Hippocampal formation (tissue), 2 donors: ENCODE data around the gene DCST2.
A peak's percentile ranks its signal among the peaks of the same experiment; 100 is the strongest.
"Not testable (repeated sequence)": the region's sequence is repeated elsewhere in the genome, so short reads cannot be mapped to it uniquely, and the experiment has no call there.

Experiments used
- DNase-seq, 2 donors: peaks; one replicate each; lab custom pipeline; 2025; lab: John Stamatoyannopoulos, UW

The DCST2 gene

DNA sequence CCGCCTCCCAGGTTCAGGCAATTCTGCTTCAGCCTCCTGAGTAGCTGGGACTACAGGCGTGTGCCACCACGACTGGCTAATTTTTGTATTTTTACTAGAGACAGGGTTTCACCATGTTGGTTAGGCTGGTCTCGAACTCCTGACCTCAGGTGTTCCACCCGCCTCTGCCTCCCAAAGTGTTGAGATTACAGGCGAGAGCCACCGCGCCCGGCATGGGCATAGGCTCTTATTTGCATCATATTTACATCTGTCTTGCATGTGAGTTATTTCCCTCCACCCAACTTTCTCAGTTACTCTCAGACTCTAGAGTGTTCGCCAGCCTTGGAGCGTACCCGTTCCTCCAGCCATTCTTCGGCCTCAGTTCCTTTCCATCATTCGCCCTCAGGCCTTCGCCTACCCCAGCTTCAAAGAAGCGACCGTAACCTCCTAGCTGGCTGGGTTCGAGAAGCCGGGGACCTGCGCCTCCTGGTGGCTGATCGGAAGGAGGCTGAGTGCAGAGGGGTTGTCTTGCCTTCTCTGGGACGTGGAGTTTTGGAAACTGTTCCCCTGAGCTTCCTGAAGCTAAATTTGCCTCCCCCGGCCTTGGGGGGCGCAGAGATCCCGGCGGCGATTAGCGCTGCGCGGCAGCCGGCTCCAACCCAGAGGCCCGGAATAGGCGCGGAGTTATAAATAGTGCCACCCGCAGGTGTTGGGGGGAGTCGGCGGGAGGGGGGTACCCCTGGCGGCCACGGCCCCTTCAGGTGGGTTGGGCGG is 34.6 kb downstream of the DCST2 start:
- peak; percentile 28 to 55 for DNase-seq

DNA sequence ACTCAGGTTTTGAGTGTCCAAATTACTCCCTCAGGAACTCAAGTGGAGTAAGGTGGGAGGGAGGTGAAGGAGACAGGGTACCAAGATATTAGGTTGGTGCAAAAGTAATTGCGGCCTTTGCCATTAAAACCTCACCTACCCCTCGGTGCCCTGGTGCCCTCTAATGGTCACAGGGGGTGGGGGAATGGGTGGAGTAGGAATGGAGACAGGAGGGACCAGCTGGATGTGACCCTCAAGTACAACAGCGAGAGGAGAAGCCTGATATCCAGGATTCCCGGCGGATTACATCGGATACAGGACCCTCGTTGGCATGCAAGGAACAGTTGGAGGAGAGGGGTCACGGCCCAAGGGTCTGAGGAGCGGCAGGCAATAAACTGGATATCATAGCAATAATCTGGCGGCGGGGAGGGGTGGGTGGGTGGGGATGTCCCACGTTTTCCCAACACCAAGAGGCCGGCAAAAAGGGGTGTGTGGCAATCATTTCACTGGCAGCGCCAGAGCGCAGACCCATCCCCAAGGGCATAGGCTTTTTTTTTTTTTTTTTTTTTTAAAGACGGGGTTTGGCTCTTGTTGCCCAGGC is 35.3 kb downstream of the DCST2 start:
- DNase-seq, result no peak

DNA sequence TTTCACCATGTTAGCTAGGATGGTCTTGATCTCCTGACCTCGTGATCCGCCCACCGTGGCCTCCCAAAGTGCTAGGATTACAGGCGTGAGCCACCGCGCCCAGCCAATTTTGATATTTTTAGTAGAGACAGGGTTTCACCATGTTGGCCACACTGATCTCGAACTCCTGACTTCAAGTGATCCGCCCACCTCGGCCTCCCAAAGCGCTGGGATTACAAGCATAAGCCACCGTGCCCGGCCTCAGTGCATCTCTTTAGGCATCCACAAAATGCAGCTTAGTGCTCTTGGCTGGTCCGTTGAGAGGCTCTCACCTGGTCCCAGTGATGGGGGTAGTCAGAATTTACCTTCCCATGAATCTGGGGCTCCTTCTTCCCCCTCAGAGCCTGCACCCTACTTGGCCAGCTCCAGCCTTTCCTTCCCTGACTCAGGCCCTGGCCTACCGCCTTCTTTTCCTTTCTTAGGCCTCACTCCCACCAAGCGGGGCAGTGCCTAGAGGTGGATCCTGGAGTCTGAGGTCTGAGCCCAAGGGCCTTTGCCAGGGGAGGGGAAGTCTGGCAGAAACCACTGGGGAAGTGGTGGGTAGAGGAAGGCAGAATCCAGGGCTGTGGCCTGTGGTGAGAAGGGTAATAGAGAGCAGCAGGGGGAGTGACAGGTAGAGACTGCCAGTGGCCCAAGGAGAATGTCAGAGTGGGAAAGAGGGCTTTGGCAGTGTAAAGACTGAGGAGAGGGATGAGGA is 36.4 kb downstream of the DCST2 start:
- no peak for DNase-seq

DNA sequence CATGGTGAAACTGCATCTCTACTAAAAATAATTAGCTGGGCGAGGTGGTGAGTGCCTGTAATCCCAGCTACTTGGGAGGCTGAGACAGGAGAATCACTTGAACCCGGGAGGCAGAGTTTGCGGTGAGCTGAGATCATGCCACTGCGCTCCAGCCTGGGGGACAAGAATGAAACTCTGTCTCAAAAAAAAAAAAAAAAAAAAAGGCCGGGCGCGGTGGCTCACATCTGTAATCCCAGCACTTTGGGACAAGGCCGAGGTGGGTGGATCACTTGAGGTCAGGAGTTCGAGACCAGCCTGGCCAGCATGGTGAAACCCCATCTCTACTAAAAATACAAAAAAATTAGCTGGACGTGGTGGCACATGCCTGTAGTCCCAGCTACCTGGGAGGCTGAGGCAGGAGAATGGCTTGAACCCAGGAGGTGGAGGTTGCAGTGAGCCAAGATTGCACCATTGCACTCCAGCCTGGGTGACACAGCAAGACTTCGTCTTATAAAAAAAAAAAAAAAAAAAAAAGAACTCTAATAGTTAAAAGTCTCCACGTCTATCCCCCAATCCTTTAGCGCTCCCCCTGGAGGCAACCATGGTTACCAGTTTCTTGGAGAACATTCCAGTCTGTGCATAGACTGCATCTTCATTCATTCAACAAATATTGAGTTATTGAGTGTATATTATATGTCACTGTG is 38.1 kb downstream of the DCST2 start:
- not testable (repeated sequence) for DNase-seq

DNA sequence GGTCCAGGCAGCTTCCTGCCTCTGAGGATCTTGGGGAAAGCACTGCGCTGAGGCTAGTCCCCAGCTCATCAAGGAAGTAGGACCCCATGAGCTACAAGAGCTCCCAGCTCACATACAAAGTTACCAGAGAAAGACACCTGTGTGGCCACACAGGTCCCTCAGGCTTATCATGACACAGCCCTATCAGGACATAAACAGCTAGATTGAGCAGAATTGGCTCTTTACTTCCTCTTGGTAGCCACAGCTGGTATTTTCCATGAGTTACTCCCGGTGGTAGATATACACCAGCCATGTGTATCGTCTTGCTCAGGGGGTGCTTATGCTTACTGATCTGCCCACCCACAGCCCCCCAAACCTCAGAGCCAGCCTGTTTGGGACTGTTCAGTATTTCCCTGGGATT is 39.0 kb downstream of the DCST2 start:
- DNase-seq, result no peak

DNA sequence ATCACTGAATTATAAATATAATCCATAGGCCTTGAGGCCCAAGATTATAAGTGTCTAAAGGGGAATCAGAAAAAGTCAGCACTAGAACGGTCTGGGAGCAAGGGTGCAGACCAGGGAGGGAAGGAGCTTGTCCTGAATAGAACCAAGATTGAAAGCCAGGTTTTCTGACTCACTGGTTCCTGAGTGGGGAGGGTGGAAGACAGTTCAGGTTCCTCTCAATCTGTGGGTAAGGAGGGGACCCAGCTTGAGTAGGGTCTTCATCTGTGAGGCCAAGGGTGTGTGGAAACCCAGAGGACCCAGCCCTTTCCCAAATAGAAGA is 39.4 kb downstream of the DCST2 start:
- no peak for DNase-seq

DNA sequence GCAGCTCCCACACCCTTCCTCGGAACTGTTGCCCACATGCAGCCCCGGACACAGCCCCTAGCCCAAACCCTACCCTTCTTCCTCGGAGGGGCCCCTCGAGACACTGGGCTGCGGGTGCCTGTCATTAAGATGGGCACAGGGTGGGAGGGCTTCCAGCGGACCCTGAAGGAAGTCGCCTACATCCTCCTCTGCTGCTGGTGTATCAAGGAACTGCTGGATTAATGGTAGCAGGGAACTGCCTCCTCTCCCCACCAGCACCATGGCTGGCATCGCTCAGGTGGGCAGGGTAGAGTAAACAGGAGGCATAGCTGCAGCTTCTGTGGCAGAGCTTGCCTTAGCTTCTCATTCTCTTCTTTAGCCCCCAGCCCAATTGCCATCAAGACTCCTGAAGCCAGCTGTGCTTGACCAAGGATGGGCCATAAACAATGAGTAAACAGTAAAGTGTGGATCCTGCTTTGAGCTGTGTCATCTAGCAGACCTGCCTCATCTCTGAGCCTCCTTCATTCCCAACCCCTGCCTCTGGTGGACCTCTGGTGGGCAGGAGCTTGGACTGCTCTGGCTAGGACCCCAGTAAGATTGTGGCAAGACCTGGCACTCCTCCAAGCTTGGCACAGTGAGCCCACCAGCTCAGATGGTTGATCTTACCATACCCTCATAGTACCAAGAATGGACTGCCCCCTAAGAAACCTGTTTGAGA is 39.9 kb downstream of the DCST2 start, which contains the start of gene LENEP:
LENEP (plus strand) TSS at position 15 of the 697 bp plus-strand sequence; CDS start at position 37, 22 bp downstream.
- DNase-seq, result no peak

DNA sequence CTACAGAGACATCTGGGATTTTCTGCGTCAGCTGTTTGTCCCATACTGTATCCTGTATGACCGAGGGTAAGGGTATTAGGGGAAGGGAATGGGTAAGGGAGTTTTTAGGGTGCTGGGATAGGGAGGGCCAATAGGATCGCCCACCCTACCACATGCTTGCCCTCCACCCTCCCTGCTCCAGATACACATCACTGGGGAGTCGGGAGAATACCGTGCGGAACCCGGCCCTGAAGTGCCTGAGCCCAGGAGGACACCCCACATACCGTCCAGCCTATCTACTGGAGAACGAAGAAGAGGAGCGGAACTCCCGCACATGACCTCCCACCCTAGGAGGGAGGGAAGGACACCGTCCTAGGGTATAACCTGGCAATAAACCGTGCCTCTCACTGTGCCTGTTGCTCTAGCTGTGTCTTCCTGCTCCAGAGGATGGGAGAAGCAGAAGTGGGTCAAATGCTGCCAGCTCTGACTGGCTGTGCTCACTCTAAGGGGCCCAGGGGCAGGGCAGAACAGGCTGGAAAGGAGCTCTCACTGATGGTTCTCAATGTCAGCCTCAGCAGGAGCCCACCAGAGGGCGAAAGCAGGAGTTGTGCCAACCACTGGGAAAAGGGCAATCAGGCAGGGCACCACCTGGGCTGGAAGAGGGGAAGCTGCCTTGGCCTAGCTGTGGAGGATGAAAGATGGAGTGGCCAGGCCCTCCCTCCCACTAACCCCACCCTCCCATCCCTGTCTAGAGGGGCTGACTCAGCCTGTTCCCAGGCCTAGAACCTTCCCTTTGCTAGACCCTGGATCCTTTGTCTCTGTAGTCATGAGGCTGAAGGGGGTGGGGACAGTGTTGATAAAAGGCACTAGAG is 40.6 kb downstream of the DCST2 start:
- DNase-seq, result no peak

DNA sequence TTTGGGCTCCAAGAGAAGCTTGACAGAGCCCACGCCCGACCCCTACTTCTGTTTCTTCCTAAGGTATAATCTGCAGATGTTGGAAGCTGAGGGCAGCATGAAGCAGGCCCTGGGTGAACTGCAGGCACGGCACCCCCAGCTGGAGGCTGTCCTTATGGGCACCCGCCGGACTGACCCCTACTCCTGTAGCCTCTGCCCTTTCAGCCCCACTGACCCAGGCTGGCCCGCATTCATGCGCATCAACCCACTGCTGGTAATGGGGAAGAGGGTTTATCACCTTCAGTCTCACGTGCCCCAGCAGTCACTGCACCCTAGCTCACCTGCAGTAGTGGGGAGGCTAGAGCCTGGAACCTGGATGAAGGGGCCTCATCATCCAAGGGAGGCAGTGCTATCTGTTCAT is 43.3 kb downstream of the DCST2 start:
- DNase-seq, result no peak

DNA sequence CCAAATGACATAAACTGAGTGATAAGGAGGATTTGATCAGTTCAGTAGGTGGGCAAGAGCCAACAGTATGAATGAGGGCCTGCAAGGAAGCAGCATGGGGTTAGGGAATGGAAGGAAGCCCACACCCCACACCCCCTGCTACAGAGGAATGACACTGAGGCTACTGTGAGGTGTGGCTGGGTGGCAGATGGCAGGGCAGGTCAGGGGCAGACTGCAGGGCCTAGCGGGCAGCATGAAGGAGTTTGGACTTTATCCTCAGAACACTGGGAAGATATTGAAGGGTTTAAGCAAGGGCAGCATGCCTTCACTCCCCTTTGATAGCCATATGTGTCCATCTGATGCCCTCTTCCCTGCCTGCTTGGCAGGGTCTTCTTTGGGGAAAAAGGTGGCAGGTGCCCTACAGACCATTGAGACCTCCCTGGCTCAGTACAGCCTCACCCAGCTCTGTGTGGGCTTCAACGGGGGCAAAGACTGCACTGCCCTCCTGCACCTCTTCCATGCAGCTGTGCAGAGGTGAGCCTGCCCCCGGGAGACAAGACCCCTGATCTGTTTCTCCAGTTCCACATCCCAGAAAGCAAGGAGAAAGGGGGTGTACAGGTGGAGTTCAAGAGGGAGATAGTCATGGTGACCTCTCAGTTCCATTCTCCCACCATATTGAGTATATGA is 44.3 kb downstream of the DCST2 start:
- DNase-seq, result no peak

DNA sequence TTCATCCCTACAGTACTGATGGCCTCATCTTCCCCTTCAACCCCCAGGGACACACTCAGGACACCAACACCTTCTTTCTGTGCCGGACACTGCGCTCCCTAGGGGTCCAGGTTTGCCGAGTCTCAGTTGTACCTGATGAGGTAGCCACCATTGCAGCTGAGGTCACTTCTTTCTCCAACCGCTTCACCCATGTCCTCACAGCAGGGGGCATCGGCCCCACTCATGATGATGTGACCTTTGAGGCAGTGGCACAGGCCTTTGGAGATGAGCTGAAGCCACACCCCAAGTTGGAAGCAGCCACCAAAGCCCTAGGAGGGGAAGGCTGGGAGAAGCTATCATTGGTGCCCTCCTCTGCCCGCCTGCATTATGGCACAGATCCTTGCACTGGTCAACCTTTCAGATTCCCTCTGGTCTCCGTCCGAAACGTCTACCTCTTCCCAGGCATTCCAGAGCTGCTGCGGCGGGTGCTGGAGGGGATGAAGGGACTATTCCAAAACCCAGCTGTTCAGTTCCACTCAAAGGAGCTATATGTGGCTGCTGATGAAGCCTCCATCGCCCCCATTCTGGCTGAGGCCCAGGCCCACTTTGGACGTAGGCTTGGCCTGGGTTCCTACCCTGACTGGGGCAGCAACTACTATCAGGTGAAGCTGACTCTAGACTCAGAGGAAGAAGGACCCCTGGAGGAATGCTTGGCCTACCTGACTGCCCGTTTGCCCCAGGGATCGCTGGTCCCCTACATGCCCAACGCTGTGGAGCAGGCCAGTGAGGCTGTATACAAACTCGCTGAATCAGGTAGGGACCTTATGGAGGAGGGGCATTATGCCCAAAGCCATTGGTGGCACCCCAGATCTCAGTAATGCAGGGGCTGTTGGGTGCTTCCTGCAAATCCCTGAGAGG is 45.3 kb downstream of the DCST2 start:
- DNase-seq, result no peak

DNA sequence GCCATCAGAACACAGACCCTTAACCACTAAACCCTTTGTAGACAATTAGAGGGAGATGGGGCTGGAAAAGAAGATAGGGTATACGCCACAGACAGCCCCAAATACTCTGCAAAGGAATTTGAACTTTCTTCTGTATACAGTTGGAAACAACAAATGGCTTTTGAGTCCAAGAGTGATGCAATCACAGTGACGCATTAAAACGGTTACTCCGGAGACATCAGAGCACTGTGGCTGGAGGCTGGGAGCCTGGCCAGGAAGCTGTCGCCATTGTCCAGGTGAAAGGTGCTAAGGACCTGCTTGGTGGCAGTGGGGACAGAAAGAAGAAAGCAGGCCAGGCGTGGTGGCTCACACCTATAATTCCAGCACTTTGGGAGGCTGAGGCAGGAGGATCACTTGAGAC is 46.3 kb downstream of the DCST2 start:
- no peak for DNase-seq

DNA sequence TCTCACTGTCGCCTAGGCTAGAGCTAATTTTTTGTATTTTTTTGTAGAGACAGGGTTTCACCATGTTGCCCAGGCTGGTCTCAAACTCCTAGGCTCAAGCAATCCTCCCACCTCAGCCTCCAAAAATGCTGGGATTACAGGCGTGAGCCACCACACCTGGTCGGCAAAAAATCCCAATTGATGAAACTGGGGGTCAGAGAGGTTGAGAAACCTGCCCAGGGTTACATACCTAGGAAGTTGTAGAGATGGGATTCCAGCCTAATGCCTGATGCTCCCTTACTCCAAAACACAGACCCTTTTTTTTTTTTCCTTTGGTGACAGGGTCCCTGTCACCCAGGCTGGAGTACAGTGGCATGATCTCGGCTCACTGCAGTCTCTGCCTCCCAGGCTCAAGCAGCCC is 46.8 kb downstream of the DCST2 start:
- DNase-seq, result not testable (repeated sequence)

DNA sequence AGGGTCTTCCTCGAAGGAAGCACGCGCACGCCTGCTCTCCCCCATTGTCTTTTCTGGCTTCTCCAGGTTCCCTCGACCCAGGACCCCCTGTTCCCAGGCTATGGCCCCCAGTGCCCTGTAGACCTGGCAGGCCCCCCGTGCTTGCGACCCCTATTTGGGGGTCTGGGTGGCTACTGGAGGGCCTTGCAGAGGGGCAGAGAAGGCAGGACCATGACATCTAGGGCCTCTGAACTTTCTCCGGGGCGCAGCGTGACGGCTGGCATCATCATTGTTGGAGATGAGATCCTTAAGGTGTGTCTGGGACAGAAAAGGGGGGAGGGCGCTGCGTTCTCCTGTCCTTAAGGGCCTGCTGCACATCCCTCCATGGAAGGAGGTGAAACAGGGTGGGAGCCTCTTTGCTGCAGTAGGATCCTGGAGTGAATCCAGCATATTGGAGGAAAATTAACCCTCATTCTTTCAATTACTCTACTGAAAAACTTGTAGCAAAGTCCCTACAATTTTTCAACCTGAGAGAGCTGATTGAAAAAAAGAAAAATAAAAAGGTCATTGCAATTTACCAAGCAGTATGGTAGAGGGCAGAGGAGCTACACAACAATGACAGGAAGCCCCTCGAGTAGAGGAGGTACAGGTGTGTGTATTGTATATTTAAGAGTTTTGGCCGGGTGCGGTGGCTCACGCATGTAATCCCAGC is 49.7 kb downstream of the DCST2 start:
- DNase-seq, result no peak

DNA sequence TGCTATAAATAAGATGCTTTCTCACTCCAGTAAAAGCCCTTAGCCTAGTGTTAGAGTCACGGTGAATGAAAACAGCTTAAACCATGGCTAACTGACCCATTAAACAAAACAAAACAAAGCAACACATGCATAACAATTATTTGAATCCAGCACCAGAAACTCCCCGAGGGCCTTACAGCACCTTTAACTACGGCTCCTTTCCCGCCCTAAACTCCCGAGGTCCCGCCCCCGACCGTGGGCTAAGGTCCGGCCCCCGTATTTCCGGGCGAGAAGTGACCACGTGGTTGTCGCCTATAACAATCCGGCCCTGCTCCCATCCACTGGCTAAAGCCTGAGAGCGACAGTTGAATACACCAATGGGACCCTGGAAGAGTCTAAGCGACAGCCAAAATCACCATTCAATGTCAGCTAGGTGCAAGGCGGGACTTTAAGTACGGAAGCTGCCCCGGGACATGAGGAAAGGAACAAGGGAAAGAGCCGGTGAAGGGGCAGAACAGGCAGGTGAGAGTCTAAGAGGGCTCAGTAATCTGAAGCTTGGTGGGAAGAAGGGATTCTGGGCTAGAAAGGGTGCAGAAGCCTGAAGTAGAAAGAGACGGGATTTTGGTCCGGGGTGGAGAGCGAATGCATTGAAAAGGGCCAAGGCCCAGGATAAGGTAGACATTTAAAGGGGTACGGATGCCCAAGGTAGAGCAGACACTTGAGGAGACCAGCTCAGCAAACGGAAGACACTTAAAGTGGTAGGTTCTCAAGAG is 50.5 kb downstream of the DCST2 start, which contains the start of gene FLAD1:
FLAD1 (plus strand) TSS at position 448 of the 752 bp plus-strand sequence. CDS start 351 bp downstream, outside the sequence.
- DNase-seq, result peak; percentile 96 to 99

DNA sequence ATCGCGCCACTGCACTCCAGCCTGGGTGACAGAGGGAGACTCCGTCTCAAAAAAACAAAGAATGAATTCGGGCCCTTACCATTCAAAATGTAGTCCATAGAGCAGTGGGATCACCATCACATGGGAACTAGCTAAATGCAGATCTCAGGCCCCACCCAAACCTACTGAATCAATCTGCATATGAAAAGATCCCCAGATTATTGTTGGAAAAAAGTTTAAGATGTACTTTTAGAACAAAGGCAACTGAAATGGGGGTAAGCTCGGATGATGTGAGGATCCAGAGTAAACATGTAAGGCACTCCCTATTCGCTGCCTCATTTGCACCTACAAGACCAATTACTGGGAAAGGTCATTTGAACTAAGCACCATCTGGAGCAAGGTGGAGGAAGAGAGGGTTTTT is 51.2 kb downstream of the DCST2 start:
- no peak for DNase-seq

DNA sequence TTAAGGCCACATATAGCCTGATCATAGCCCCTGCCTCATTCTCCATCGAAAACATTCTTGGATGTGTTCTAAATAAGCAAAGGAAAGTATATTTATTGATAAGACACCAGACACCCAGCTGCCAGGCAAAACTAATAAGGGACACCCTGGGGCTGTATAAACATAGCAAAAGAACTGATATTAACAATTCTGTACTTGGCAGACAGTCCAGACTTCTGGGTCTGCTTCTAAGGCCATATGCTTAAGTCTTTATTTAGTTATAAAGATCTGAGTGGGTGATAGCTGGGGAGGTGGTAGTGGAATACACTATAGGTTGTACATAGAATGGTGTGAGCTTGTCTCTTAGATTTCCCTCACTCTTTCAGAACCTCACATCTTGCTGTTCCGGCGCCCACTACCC is 55.2 kb downstream of the DCST2 start:
- DNase-seq, result no peak

DNA sequence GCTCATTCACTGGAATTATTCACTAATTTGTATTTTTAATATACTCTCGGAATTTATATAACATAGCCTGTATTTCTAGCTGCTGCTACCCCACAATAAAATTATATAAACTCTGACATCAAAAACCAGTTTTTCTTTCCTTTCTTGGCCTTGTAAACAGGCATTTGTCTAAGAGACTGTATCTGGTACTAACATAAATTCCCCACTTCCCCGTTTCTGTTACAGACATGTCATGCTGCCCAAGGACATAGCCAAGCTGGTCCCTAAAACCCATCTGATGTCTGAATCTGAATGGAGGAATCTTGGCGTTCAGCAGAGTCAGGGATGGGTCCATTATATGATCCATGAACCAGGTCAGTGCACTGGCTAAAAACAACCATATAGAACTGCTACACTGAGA is 55.8 kb downstream of the DCST2 start:
- not testable (repeated sequence) for DNase-seq
